HG03159 (cell line): Measurements from ENCODE around the gene COL28A1.

ENCODE experiments used
- ATAC-seq: cut with Tn5 transposase; IDR thresholded peaks from one replicate; pipeline ENCODE4 v1.9.1; 2021; ENCODE audit warnings: mild to moderate bottlenecking, moderate library complexity; ENCODE audit not compliant: unreplicated experiment

COL28A1 gene

GRCh38 chr7:7521259-7521658, 14.4 kb downstream of the COL28A1 start:
- no peak for ATAC-seq

- no peak for ATAC-seq
Observed at GRCh38 chr7:7519528-7519927, 16.1 kb downstream of the COL28A1 start.

- no peak for ATAC-seq
Observed at GRCh38 chr7:7519056-7519455, 16.6 kb downstream of the COL28A1 start.

- no peak for ATAC-seq
Observed at GRCh38 chr7:7517754-7518153, 17.9 kb downstream of the COL28A1 start.

GRCh38 chr7:7516662-7517061, 19.0 kb downstream of the COL28A1 start:
- ATAC-seq = no peak

- ATAC-seq = no peak
Observed at GRCh38 chr7:7516156-7516555, 19.5 kb downstream of the COL28A1 start.

GRCh38 chr7:7512861-7513597, 22.6 kb downstream of the COL28A1 start:
- no peak for ATAC-seq

GRCh38 chr7:7510794-7511193, 24.9 kb downstream of the COL28A1 start:
- ATAC-seq = no peak

- no peak for ATAC-seq
Observed at GRCh38 chr7:7505915-7506314, 29.8 kb downstream of the COL28A1 start.

- ATAC-seq = no peak
Observed at GRCh38 chr7:7504910-7505704, 30.6 kb downstream of the COL28A1 start.

- ATAC-seq = no peak
Observed at GRCh38 chr7:7499892-7500291, 35.8 kb downstream of the COL28A1 start.

- ATAC-seq = no peak
Observed at GRCh38 chr7:7498856-7499255, 36.8 kb downstream of the COL28A1 start.

- ATAC-seq = no peak
Observed at GRCh38 chr7:7496311-7496710, 39.4 kb downstream of the COL28A1 start.

GRCh38 chr7:7495171-7495570, 40.5 kb downstream of the COL28A1 start:
- no peak for ATAC-seq

- no peak for ATAC-seq
Observed at GRCh38 chr7:7491044-7491443, 44.6 kb downstream of the COL28A1 start.

GRCh38 chr7:7490003-7490402, 45.7 kb downstream of the COL28A1 start:
- no peak for ATAC-seq

- ATAC-seq = no peak
Observed at GRCh38 chr7:7489546-7489945, 46.1 kb downstream of the COL28A1 start.

GRCh38 chr7:7486362-7486761, 49.3 kb downstream of the COL28A1 start:
- no peak for ATAC-seq

GRCh38 chr7:7484072-7484471, 51.6 kb downstream of the COL28A1 start:
- ATAC-seq = no peak

- ATAC-seq = no peak
Observed at GRCh38 chr7:7481802-7482201, 53.9 kb downstream of the COL28A1 start.

GRCh38 chr7:7479275-7479805, 56.3 kb downstream of the COL28A1 start:
- no peak for ATAC-seq

GRCh38 chr7:7478569-7478968, 57.1 kb downstream of the COL28A1 start:
- no peak for ATAC-seq
